Mesodermal cell (in vitro differentiated cells): ENCODE measurements around the gene GPANK1.

Experiments
- H3K27ac ChIP-seq: 2 replicates; pipeline ENCODE4 v1.7.0; 2013; ENCODE audit warnings: mild to moderate bottlenecking, low read depth, low read length, moderate library complexity; ENCODE audit not compliant: severe bottlenecking
- H3K36me3 ChIP-seq: 2 replicates; pipeline ENCODE4 v1.7.1; 2013; ENCODE audit warnings: mild to moderate bottlenecking, low read length, moderate library complexity; ENCODE audit not compliant: control insufficient read depth, insufficient read depth
- H3K4me1 ChIP-seq: one replicate; pipeline ENCODE4 v1.7.1; 2013; ENCODE audit warnings: mild to moderate bottlenecking, low read length; ENCODE audit not compliant: insufficient read depth, control insufficient read depth, poor library complexity, severe bottlenecking
- H3K4me3 ChIP-seq: 2 replicates; pipeline ENCODE4 v1.7.0; 2013; ENCODE audit warnings: low read length, control low read depth, mild to moderate bottlenecking; ENCODE audit not compliant: insufficient read depth, poor library complexity, severe bottlenecking; ENCODE audit errors: extremely low read depth
- H3K9me3 ChIP-seq: 2 replicates; pipeline ENCODE4 v1.7.1; 2013; ENCODE audit warnings: mild to moderate bottlenecking, low read length, moderate library complexity; ENCODE audit not compliant: control insufficient read depth
- WGBS, 2 experiments: methylation state at CpG; one replicate each; pipeline ENCODE4 v1.1.5; 2013; ENCODE audit warnings: missing lambda C conversion rate in 2 of 2; ENCODE audit not compliant: insufficient coverage in 2 of 2; 5-methylcytosine and 5-hydroxymethylcytosine counted together

GPANK1 gene

GRCh38 chr6:31691078-31691463 is 26.3 kb upstream of the GPANK1 start:
- no peaks in the 10 kb centered on the region for H3K9me3 ChIP-seq
- H3K4me1 ChIP-seq = peaks cover 6% of the 10 kb centered on the region
- peak overlapping the region; percentile 67 for H3K27ac ChIP-seq
- H3K36me3 ChIP-seq = peaks cover 82% of the 10 kb centered on the region
- H3K4me3 ChIP-seq = no peak overlapping the region
- WGBS, 2 experiments = 100% methylated on average over 2 to 3 of the region's 6 CpGs

- H3K4me3 ChIP-seq = no peak overlapping the region
- 84 to 92% methylated on average over 3 to 4 of the region's 10 CpGs for WGBS, 2 experiments
- H3K4me1 ChIP-seq = peaks cover 6% of the 10 kb centered on the region
- H3K36me3 ChIP-seq = peaks cover 86% of the 10 kb centered on the region
- H3K9me3 ChIP-seq = no peaks in the 10 kb centered on the region
- H3K27ac ChIP-seq = peak overlapping the region; percentile 67
Measured at GRCh38 chr6:31690231-31691077, 25.7 kb upstream of the GPANK1 start.

GRCh38 chr6:31689249-31690110 is 24.7 kb upstream of the GPANK1 start:
- H3K36me3 ChIP-seq = peaks cover 79% of the 10 kb centered on the region

GRCh38 chr6:31687860-31688693 is 23.3 kb upstream of the GPANK1 start:
- Histone ChIP-seq H3K9me3 (no peaks in the 10 kb centered on the region), H3K36me3 (peaks cover 65% of the 10 kb centered on the region), H3K4me3 (no peak overlapping the region), H3K27ac (no peak overlapping the region), H3K4me1 (peaks cover 7% of the 10 kb centered on the region)
- WGBS, 2 experiments = 84 to 88% methylated on average over 10 to 12 of the region's 14 CpGs

More at GRCh38 chr6:31689249-31690110, 24.7 kb upstream of the GPANK1 start:
- 81 to 94% methylated on average over 4 to 6 of the region's 11 CpGs for WGBS, 2 experiments
- Histone ChIP-seq H3K9me3 (no peaks in the 10 kb centered on the region), H3K27ac (no peak overlapping the region), H3K4me3 (no peak overlapping the region), H3K4me1 (peaks cover 6% of the 10 kb centered on the region)

GRCh38 chr6:31687321-31687720 is 22.5 kb upstream of the GPANK1 start:
- Histone ChIP-seq H3K9me3 (no peaks in the 10 kb centered on the region), H3K36me3 (peaks cover 59% of the 10 kb centered on the region), H3K4me3 (no peak overlapping the region), H3K4me1 (peaks cover 11% of the 10 kb centered on the region), H3K27ac (no peak overlapping the region)
- 83 to 93% methylated on average over 2 to 5 of the region's 8 CpGs for WGBS, 2 experiments

GRCh38 chr6:31686483-31686882 is 21.7 kb upstream of the GPANK1 start:
- WGBS, 2 experiments = 90 to 95% methylated on average over 2 to 4 of the region's 5 CpGs
- peaks cover 53% of the 10 kb centered on the region for H3K36me3 ChIP-seq
- H3K27ac ChIP-seq = no peak overlapping the region
- peaks cover 11% of the 10 kb centered on the region for H3K4me1 ChIP-seq
- no peaks in the 10 kb centered on the region for H3K9me3 ChIP-seq
- H3K4me3 ChIP-seq = no peak overlapping the region

GRCh38 chr6:31683591-31683990 is 18.8 kb upstream of the GPANK1 start:
- Histone ChIP-seq H3K9me3 (no peaks in the 10 kb centered on the region), H3K4me3 (no peak overlapping the region), H3K27ac (no peak overlapping the region), H3K36me3 (peaks cover 32% of the 10 kb centered on the region), H3K4me1 (peaks cover 10% of the 10 kb centered on the region)
- 83 to 92% methylated on average over 8 to 12 of the region's 13 CpGs for WGBS, 2 experiments

- H3K27ac ChIP-seq = peak overlapping the region; percentile 13
- peaks cover 8% of the 10 kb centered on the region for H3K36me3 ChIP-seq
- H3K9me3 ChIP-seq = no peaks in the 10 kb centered on the region
- H3K4me3 ChIP-seq = peak overlapping the region; percentile 35
- peaks cover 10% of the 10 kb centered on the region for H3K4me1 ChIP-seq
- WGBS, 2 experiments = 3 to 7% methylated on average over 28 to 32 of the region's 40 CpGs
Measured at GRCh38 chr6:31681135-31681671, 16.4 kb upstream of the GPANK1 start.

- WGBS, 2 experiments = 6 to 8% methylated on average over 15 to 16 of the region's 17 CpGs
- no peaks in the 10 kb centered on the region for H3K9me3 ChIP-seq
- peaks cover 10% of the 10 kb centered on the region for H3K4me1 ChIP-seq
- H3K27ac ChIP-seq = peak within 1 kb of the TSS; percentile 13
- H3K36me3 ChIP-seq = peaks cover under 1% of the 10 kb centered on the region
- peak within 1 kb of the TSS; percentile 35 for H3K4me3 ChIP-seq
Measured at GRCh38 chr6:31680226-31681134, 15.7 kb upstream of the GPANK1 start, which contains the start of gene LY6G5C. Gene LY6G5C, minus strand, starts transcription at chr6:31681067. Its CDS starts 694 bp downstream, at chr6:31680373.
